ENCODE measurements around the gene TSTD1. TPM values are rescaled to one million over a fixed set of nuclear protein-coding genes. Genes with fewer than 3 reads are reported as not detected.

TSTD1 gene
- total and polyA plus RNA-seq, 11 donors, result 6.1 to 22.7 (median 14.7) TPM

GRCh38 chr1:161044535-161044907 lies 5.8 kb upstream of the TSTD1 start:
- peaks cover 0 to 46% (median 15%) of the 10 kb centered on the region in 12 donors for H3K4me1 ChIP-seq
- TF ChIP-seq CTCF (IDR thresholded peaks at IDR 0.05) (no peak), POLR2A (IDR thresholded peaks at IDR 0.05) (no peak)
- peak overlapping the region; percentile 87 to 98 (median 96) for H3K27ac ChIP-seq
- no peaks in the 10 kb centered on the region for H3K27me3 ChIP-seq
- ATAC-seq, result no peak
- no peaks in the 10 kb centered on the region for H3K9me3 ChIP-seq
- peak overlapping the region; percentile 69 to 99 (median 82) for H3K4me3 ChIP-seq
- intact Hi-C loops (cut with DNase I), result loop anchor here in 9 of 10 donors (2.0 to 10.0 kb wide), 5 partner anchors 24 to 90 kb away; partner anchors contain the start of genes DEDD (in 3 of the 9), F11R (in 2 of the 9) and KLHDC9 (in 1 of the 9)
- no peak for DNase-seq
- H3K36me3 ChIP-seq, result peaks cover 0 to 54% (median 38%) of the 10 kb centered on the region in 9 donors

- H3K27me3 ChIP-seq, result no peaks in the 10 kb centered on the region
- DNase-seq (no peak), ATAC-seq (peak in 1 of 4 donors; percentile 6)
- H3K4me1 ChIP-seq, result peaks cover 0 to 35% (median 13%) of the 10 kb centered on the region in 12 donors
- TF ChIP-seq CTCF (IDR thresholded peaks at IDR 0.05) (no peak), POLR2A (IDR thresholded peaks at IDR 0.05) (no peak)
- 74 to 91% (median 86%) methylated on average over 5 of the region's 5 CpGs for WGBS, 4 donors
- peaks cover 0 to 51% (median 42%) of the 10 kb centered on the region in 9 donors for H3K36me3 ChIP-seq
- no peaks in the 10 kb centered on the region for H3K9me3 ChIP-seq
- intact Hi-C loops (cut with DNase I), result loop anchor here in 1 of 10 donors (2.0 kb wide), 1 partner anchor 39 kb away; no protein-coding TSS in a partner anchor
- H3K27ac ChIP-seq, result no peak overlapping the region
- H3K4me3 ChIP-seq, result no peak overlapping the region
Observed at GRCh38 chr1:161039546-161039945, 782 bp upstream of the TSTD1 start.

GRCh38 chr1:161039154-161039545 lies 386 bp upstream of the TSTD1 start:
- intact Hi-C loops (cut with DNase I), result loop anchor here in 1 of 10 donors (2.0 kb wide), 1 partner anchor 38 kb away; no protein-coding TSS in a partner anchor
- H3K36me3 ChIP-seq, result peaks cover 0 to 51% (median 42%) of the 10 kb centered on the region in 9 donors
- WGBS, 4 donors, result 15 to 36% (median 26%) methylated on average over 3 of the region's 3 CpGs
- peaks cover 0 to 31% (median 9%) of the 10 kb centered on the region in 12 donors for H3K4me1 ChIP-seq
- DNase-seq, result no peak
- no peaks in the 10 kb centered on the region for H3K27me3 ChIP-seq
- H3K27ac ChIP-seq, result peak overlapping the region in 2 of 12 donors; percentile 46 to 62
- ATAC-seq, result no peak
- H3K4me3 ChIP-seq, result peak overlapping the region in 11 of 12 donors; percentile 34 to 71 (median 52)
- TF ChIP-seq CTCF (IDR thresholded peaks at IDR 0.05), result no peak
- no peak for TF ChIP-seq POLR2A (IDR thresholded peaks at IDR 0.05)
- no peaks in the 10 kb centered on the region for H3K9me3 ChIP-seq

- H3K27ac ChIP-seq, result peak overlapping the region in 2 of 12 donors; percentile 46 to 62
- 62 to 78% (median 73%) methylated on average over 17 to 21 of the region's 21 CpGs for WGBS, 4 donors
Observed at GRCh38 chr1:161037661-161038522, 872 bp downstream of the TSTD1 start.

More at GRCh38 chr1:161037661-161038522, 872 bp downstream of the TSTD1 start:
- ATAC-seq (peak in 1 of 4 donors; percentile 5), DNase-seq (no peak)
- Histone ChIP-seq H3K9me3 (no peaks in the 10 kb centered on the region), H3K4me1 (peaks cover 0 to 21% (median 1%) of the 10 kb centered on the region in 12 donors), H3K4me3 (peak overlapping the region; percentile 18 to 71 (median 50)), H3K27me3 (no peaks in the 10 kb centered on the region), H3K36me3 (peaks cover 0 to 47% (median 38%) of the 10 kb centered on the region in 9 donors)
- intact Hi-C loops (cut with DNase I), result loop anchor here in 1 of 10 donors (2.0 kb wide), 1 partner anchor 37 kb away; no protein-coding TSS in a partner anchor
- TF ChIP-seq CTCF (IDR thresholded peaks at IDR 0.05), result no peak
- TF ChIP-seq POLR2A (IDR thresholded peaks at IDR 0.05), result no peak
